GM12892 (cell line): ENCODE results near the gene NPAS3.
"Not testable (repeated sequence)": the region's sequence is repeated elsewhere in the genome, so short reads cannot be mapped to it uniquely, and the experiment has no call there.

Experiments
- DNase-seq: peaks from one replicate; pipeline ENCODE4 v3.0.0; 2011; ENCODE audit not compliant: insufficient read length
- FAIRE-seq: peaks from 2 replicates; lab custom pipeline; 2011; peaks lifted over from hg19 to GRCh38; lab: Jason Lieb, UNC
- POLR2A ChIP-seq: IDR thresholded peaks from 2 replicates; pipeline ENCODE4 v1.6.1; 2011; ENCODE audit warnings: low read depth, low read length, control low read depth
- POLR2AphosphoS5 ChIP-seq: IDR thresholded peaks from 2 replicates; pipeline ENCODE4 v1.6.1; 2011; ENCODE audit warnings: low read depth, low read length, control low read depth
- TAF1 ChIP-seq: IDR thresholded peaks from 2 replicates; pipeline ENCODE4 v1.6.1; 2011; ENCODE audit warnings: low read depth, mild to moderate bottlenecking, control low read depth, low read length, borderline replicate concordance

NPAS3 gene

DNA sequence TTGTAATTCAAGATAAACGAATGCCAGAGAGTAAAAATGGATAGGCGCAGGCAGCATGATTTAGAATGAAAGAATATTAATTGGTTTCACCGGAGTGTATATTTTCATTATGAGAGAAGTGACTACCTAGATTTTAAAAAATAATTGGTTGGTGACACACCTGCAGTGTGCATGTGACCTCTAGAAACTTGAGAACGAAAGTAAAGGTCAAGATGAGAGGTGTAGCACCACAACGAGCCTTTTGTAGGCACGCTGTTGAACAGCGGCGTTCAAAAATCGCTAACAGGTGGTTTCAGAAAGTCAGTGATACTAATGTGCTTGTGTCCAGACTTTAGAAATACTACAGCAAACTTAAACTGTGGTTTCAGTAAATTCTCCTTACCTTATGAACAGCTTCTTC, 123.8 kb downstream of the NPAS3 start:
- FAIRE-seq (no peak), DNase-seq (no peak)
- TF ChIP-seq TAF1: no peak
- no peak for TF ChIP-seq POLR2A
- no peak for TF ChIP-seq POLR2AphosphoS5

GRCh38 chr14:33062881-33063280, 124.2 kb downstream of the NPAS3 start:
- DNase-seq (no peak), FAIRE-seq (no peak)
- TF ChIP-seq POLR2A (no peak), POLR2AphosphoS5 (no peak), TAF1 (no peak)

GRCh38 chr14:33063521-33063920, 124.8 kb downstream of the NPAS3 start:
- DNase-seq: no peak
- no peak for FAIRE-seq
- no peak for TF ChIP-seq TAF1

- DNase-seq: no peak
- TF ChIP-seq POLR2AphosphoS5: no peak
- no peak for TF ChIP-seq POLR2A
- no peak for TF ChIP-seq TAF1
- no peak for FAIRE-seq
Observed at GRCh38 chr14:33065634-33066033, 127.0 kb downstream of the NPAS3 start.

GRCh38 chr14:33068040-33068439, 129.4 kb downstream of the NPAS3 start:
- TF ChIP-seq TAF1 (no peak), POLR2A (no peak), POLR2AphosphoS5 (no peak)
- FAIRE-seq: no peak
- DNase-seq: no peak

GRCh38 chr14:33068626-33069025, 129.9 kb downstream of the NPAS3 start:
- TF ChIP-seq TAF1 (no peak), POLR2A (no peak), POLR2AphosphoS5 (no peak)
- DNase-seq: no peak
- no peak for FAIRE-seq

- DNase-seq (no peak), FAIRE-seq (no peak)
- TF ChIP-seq POLR2AphosphoS5 (no peak), POLR2A (no peak), TAF1 (no peak)
Observed at GRCh38 chr14:33070475-33070874, 131.8 kb downstream of the NPAS3 start.

GRCh38 chr14:33073023-33073422, 134.3 kb downstream of the NPAS3 start:
- TF ChIP-seq TAF1 (no peak), POLR2A (no peak), POLR2AphosphoS5 (no peak)
- DNase-seq: no peak
- FAIRE-seq: no peak

GRCh38 chr14:33081259-33081658, 142.6 kb downstream of the NPAS3 start:
- no peak for DNase-seq
- FAIRE-seq: no peak
- TF ChIP-seq POLR2A: no peak
- TF ChIP-seq TAF1: no peak
- TF ChIP-seq POLR2AphosphoS5: no peak

DNA sequence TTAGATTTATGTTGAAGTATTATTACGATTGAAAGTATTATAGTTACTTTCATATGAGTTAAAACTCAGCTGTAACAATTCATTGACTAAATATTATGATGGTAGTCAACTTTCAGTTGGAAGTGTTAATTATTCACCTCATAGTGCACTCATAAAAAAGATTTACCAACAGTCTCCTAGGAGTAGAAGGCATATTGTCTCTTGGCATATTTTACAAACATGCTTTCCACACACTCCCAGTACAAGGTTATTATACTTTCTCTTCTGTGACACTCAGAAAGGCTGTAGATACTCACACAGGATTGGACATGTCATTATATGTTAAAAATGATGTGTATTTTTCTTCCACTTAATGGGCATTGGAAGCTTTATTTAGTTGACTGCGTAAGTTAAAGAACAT, 147.1 kb downstream of the NPAS3 start:
- TF ChIP-seq POLR2A (no peak), TAF1 (no peak), POLR2AphosphoS5 (no peak)
- no peak for DNase-seq

GRCh38 chr14:33088274-33088673, 149.6 kb downstream of the NPAS3 start:
- not testable (repeated sequence) for DNase-seq, FAIRE-seq

More for the DNA sequence above, 147.1 kb downstream of the NPAS3 start:
- no peak for FAIRE-seq

DNA sequence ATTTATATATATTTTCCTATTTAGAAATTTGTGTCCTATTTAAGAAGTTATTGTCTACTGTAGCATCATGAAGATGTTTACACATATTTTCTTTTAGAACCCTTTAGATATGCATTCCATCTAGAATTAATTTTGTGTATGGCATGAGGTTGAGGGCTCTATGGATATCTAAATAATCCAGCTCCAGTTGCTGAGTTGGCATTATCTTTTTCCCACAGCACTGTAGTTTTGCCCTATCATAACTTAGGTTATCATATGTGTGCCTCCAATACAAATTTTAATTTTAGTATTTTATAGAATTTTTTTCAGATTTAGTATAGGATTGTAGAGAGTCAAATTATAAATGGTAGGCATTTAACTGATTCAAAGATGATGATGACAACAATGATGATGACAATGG, 159.3 kb downstream of the NPAS3 start:
- TF ChIP-seq TAF1 (no peak), POLR2A (no peak), POLR2AphosphoS5 (no peak)
- no peak for DNase-seq
- FAIRE-seq: no peak

DNA sequence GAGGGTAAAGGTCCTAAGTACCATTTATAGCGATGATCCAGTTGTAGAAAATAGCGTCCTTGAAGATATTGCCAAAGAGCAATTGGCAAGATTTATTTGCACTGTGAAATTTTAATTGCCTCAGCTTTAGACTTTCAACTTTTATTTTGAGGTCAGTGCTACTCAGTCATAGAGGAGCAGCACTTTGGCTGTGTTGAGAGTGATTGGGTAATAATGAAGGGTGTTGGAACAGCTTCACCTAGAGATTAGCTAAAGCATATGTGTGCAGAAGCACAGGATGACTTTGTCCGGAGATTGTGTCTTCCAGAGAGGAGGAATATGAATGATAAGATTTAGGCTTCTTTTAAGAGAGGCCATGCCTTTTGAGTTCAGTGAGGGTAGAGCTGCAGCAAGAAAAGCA, 164.8 kb downstream of the NPAS3 start:
- TF ChIP-seq TAF1 (no peak), POLR2A (no peak), POLR2AphosphoS5 (no peak)
- FAIRE-seq (no peak), DNase-seq (no peak)
